Measurements from ENCODE around the gene TJP1. TPM values are rescaled to one million over a fixed set of nuclear protein-coding genes. Genes with fewer than 3 reads are reported as not detected.
A peak's percentile ranks its signal among the peaks of the same experiment; 100 is the strongest.
"Not testable (repeated sequence)": the region's sequence is repeated elsewhere in the genome, so short reads cannot be mapped to it uniquely, and the experiment has no call there.

TJP1 gene
- total RNA-seq, 1 donor from 2014 or later = 172 TPM

DNA sequence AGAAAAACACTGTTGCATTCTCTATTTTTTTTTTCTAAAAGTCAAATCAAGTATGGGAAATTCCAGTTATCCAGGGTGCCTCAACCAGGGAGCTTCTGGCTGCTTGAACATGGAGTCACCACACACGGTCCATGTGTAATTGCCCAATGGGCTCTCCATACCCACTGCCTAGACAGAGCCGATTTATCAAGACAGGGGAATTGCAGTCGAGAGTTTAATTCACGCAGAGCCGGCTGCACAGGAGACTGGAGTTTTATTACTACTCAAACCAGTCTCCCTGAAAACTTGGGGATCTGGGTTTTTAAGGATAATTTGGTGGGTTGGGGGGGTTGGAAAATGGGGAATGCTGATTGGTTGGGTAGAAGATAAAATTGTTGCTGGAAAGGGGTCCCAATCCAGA, 149.8 kb downstream of the TJP1 start:
- no peak for DNase-seq (ENCODE audit: low spot score, unreplicated experiment)
- H3K27me3 Mint-ChIP-seq = peaks cover 6% of the 10 kb centered on the region
- TF ChIP-seq, protein P1, sequence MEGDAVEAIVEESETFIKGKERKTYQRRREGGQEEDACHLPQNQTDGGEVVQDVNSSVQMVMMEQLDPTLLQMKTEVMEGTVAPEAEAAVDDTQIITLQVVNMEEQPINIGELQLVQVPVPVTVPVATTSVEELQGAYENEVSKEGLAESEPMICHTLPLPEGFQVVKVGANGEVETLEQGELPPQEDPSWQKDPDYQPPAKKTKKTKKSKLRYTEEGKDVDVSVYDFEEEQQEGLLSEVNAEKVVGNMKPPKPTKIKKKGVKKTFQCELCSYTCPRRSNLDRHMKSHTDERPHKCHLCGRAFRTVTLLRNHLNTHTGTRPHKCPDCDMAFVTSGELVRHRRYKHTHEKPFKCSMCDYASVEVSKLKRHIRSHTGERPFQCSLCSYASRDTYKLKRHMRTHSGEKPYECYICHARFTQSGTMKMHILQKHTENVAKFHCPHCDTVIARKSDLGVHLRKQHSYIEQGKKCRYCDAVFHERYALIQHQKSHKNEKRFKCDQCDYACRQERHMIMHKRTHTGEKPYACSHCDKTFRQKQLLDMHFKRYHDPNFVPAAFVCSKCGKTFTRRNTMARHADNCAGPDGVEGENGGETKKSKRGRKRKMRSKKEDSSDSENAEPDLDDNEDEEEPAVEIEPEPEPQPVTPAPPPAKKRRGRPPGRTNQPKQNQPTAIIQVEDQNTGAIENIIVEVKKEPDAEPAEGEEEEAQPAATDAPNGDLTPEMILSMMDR (IDR thresholded peaks at IDR 0.05; ENCODE audit: unreplicated experiment) = no peak
- peaks cover 14% of the 10 kb centered on the region for H3K4me1 Mint-ChIP-seq (ENCODE audit: low read depth)
- H3K9me3 Mint-ChIP-seq (ENCODE audit: low read depth) = no peaks in the 10 kb centered on the region
- H3K4me3 Mint-ChIP-seq (ENCODE audit: low read depth) = no peak overlapping the region
- H3K27ac Mint-ChIP-seq = no peak overlapping the region
- no peaks in the 10 kb centered on the region for H3K36me3 Mint-ChIP-seq (ENCODE audit: insufficient read depth)

- not testable (repeated sequence) for H3K27me3 Mint-ChIP-seq; H3K9me3 Mint-ChIP-seq (ENCODE audit: low read depth); H3K4me3 Mint-ChIP-seq (ENCODE audit: low read depth); H3K36me3 Mint-ChIP-seq (ENCODE audit: insufficient read depth); DNase-seq (ENCODE audit: low spot score, unreplicated experiment)
- peak overlapping the region; percentile 29 for H3K27ac Mint-ChIP-seq
- H3K4me1 Mint-ChIP-seq (ENCODE audit: low read depth) = peaks cover 14% of the 10 kb centered on the region
These were observed 150.2 kb downstream of the TJP1 start for GRCh38 chr15:29672046-29672445.

- Mint-ChIP-seq H3K4me3 (ENCODE audit: low read depth) (no peak overlapping the region), H3K4me1 (ENCODE audit: low read depth) (peaks cover 14% of the 10 kb centered on the region), H3K9me3 (ENCODE audit: low read depth) (no peaks in the 10 kb centered on the region), H3K27ac (peak overlapping the region; percentile 66), H3K36me3 (ENCODE audit: insufficient read depth) (no peaks in the 10 kb centered on the region), H3K27me3 (peaks cover 3% of the 10 kb centered on the region)
- DNase-seq (ENCODE audit: low spot score, unreplicated experiment) = no peak
- TF ChIP-seq, protein P1 (IDR thresholded peaks at IDR 0.05; ENCODE audit: unreplicated experiment) = no peak
These were observed 151.0 kb downstream of the TJP1 start for GRCh38 chr15:29670998-29671981.

- Mint-ChIP-seq H3K4me3 (ENCODE audit: low read depth) (no peak overlapping the region), H3K4me1 (ENCODE audit: low read depth) (peaks cover 11% of the 10 kb centered on the region), H3K27me3 (no peaks in the 10 kb centered on the region), H3K27ac (no peak overlapping the region), H3K9me3 (ENCODE audit: low read depth) (no peaks in the 10 kb centered on the region), H3K36me3 (ENCODE audit: insufficient read depth) (no peaks in the 10 kb centered on the region)
- no peak for DNase-seq (ENCODE audit: low spot score, unreplicated experiment)
- TF ChIP-seq, protein P1 (IDR thresholded peaks at IDR 0.05; ENCODE audit: unreplicated experiment) = no peak
These were observed 152.0 kb downstream of the TJP1 start for GRCh38 chr15:29670266-29670665.

DNA sequence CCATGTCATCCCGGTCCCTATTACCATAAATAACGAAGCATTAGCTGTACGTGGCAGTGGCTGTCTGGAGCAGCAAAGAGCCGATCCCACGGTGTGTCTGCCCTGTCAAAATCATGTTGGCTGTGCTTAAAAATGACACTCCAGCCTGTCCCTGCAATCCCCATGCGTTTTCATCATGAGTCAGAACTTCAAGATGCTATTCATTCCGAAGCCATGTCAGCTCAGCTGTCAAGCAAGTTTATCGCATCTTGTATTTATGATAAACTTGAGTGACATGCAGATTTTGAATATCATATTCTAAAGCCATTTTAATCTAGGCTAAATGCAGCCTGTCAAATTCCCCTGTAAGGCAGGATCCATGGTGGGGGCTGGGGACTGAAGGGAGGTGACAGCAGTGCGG, 152.4 kb downstream of the TJP1 start:
- DNase-seq (ENCODE audit: low spot score, unreplicated experiment) = no peak
- Mint-ChIP-seq H3K27ac (no peak overlapping the region), H3K4me3 (ENCODE audit: low read depth) (no peak overlapping the region), H3K36me3 (ENCODE audit: insufficient read depth) (no peaks in the 10 kb centered on the region), H3K27me3 (peaks cover 3% of the 10 kb centered on the region), H3K4me1 (ENCODE audit: low read depth) (peaks cover 11% of the 10 kb centered on the region), H3K9me3 (ENCODE audit: low read depth) (no peaks in the 10 kb centered on the region)
- TF ChIP-seq, protein P1 (IDR thresholded peaks at IDR 0.05; ENCODE audit: unreplicated experiment) = no peak
